ENCODE data around the gene WFIKKN2. TPM values are rescaled to one million over a fixed set of nuclear protein-coding genes. Genes with fewer than 3 reads are reported as not detected.

The WFIKKN2 gene
- total and polyA plus RNA-seq, 2 of the 13 experiments (the other 11 are each of a cell fraction or from before 2014, with no cell fraction given), result not detected

GRCh38 chr17:50844117-50844700 lies 8.8 kb downstream of the WFIKKN2 start (continued):
- TF ChIP-seq ATRX (CRISPR knock-in tag; IDR thresholded peaks at IDR 0.05; ENCODE audit: borderline replicate concordance) (no peak), ZNF329 (CRISPR knock-in tag; IDR thresholded peaks at IDR 0.05; ENCODE audit: low read depth) (no peak), ZNF354B (CRISPR knock-in tag; IDR thresholded peaks at IDR 0.05) (no peak), ZNF547 (CRISPR knock-in tag; IDR thresholded peaks at IDR 0.05) (0 out of 2 replicates have a peak, but pooled peaks have one; percentile 29), TCF7L2 (IDR thresholded peaks at IDR 0.05; ENCODE audit: low read depth, low read length) (no peak), EP300 (IDR thresholded peaks at IDR 0.05; ENCODE audit: low read depth in 2 of 2, low read length in 2 of 2) (peak; percentile 54 to 67; a peak in 2 of 4 replicates), EP300 (CRISPR knock-in tag; IDR thresholded peaks at IDR 0.05; ENCODE audit: borderline replicate concordance) (peak; percentile 43), ZNF484 (CRISPR knock-in tag; IDR thresholded peaks at IDR 0.05; ENCODE audit: borderline replicate concordance, low read depth) (no peak), GTF3A (CRISPR knock-in tag; conservative IDR thresholded peaks at IDR 0.05) (no peak), FOXM1 (CRISPR knock-in tag; IDR thresholded peaks at IDR 0.05) (no peak), MTA3 (CRISPR knock-in tag; IDR thresholded peaks at IDR 0.05) (no peak), ZNF775 (CRISPR knock-in tag; IDR thresholded peaks at IDR 0.05; ENCODE audit: borderline replicate concordance) (no peak), ZNF891 (CRISPR knock-in tag; IDR thresholded peaks at IDR 0.05) (no peak), SOX5 (CRISPR knock-in tag; IDR thresholded peaks at IDR 0.05; ENCODE audit: borderline replicate concordance) (peak; percentile 87), SMAD9 (CRISPR knock-in tag; IDR thresholded peaks at IDR 0.05) (no peak), ZNF350 (CRISPR knock-in tag; IDR thresholded peaks at IDR 0.05; ENCODE audit: borderline replicate concordance, low read depth) (peak; percentile 85; the same call in 1 of the 2 replicates), SP4 (CRISPR knock-in tag; IDR thresholded peaks at IDR 0.05) (peak; percentile 64; the same call in 1 of the 2 replicates), ZSCAN20 (CRISPR knock-in tag; IDR thresholded peaks at IDR 0.05; ENCODE audit: borderline replicate concordance) (no peak), DBP (CRISPR knock-in tag; IDR thresholded peaks at IDR 0.05; ENCODE audit: not compliant biosample characterization) (no peak), ZNF12 (CRISPR knock-in tag; IDR thresholded peaks at IDR 0.05) (peak; percentile 66; the same call in 1 of the 2 replicates), ZBTB33 (CRISPR knock-in tag; IDR thresholded peaks at IDR 0.05) (no peak), ZBTB8A (CRISPR knock-in tag; IDR thresholded peaks at IDR 0.05; ENCODE audit: borderline replicate concordance, low read depth) (no peak), ZNF326 (CRISPR knock-in tag; IDR thresholded peaks at IDR 0.05; ENCODE audit: borderline replicate concordance) (no peak), CREB1 (IDR thresholded peaks at IDR 0.05) (peak; percentile 37), CREB1 (CRISPR knock-in tag; IDR thresholded peaks at IDR 0.05) (no peak), TARDBP (CRISPR knock-in tag; IDR thresholded peaks at IDR 0.05) (peak; percentile 52; the same call in 1 of the 2 replicates), CBX2 (IDR thresholded peaks at IDR 0.05; ENCODE audit: low read depth, low read length) (peak; percentile 61; the same call in 1 of the 2 replicates), CBX2 (CRISPR knock-in tag; IDR thresholded peaks at IDR 0.05; ENCODE audit: low read depth) (0 out of 2 replicates have a peak, but pooled peaks have one; percentile 74)
